Naive thymus-derived CD4-positive, alpha-beta T cell (primary cell): ENCODE data around the gene HAPSTR1. TPM values are rescaled to one million over a fixed set of nuclear protein-coding genes. Genes with fewer than 3 reads are reported as not detected.
A peak's percentile ranks its signal among the peaks of the same experiment; 100 is the strongest.

Experiments
- ATAC-seq: fragments of 150-1000 bp; cut with Tn5 transposase; 2 replicates; pipeline ENCODE4 v1.10.0; 2021; ENCODE audit warnings: mild to moderate bottlenecking, moderate library complexity
- CTCF ChIA-PET: fragments of 350-600 bp; sonication (Branson Sonifier 250); formaldehyde crosslinking; loops from one replicate; lab custom pipeline; 2021; ENCODE audit warnings: antibody characterized with exemption; lab: Charles Lee
- POLR2A ChIA-PET: fragments of 350-600 bp; sonication (Branson Sonifier 250); formaldehyde crosslinking; loops from one replicate; lab custom pipeline; 2021; ENCODE audit warnings: antibody characterized with exemption, inconsistent platforms; lab: Charles Lee
- DNase-seq, 9 donors: peaks; one replicate each; pipeline versions ENCODE4 v3.0.0 to v3.0.0-alpha.2; 2020 to 2022; ENCODE audit warnings: mixed read lengths in 1 of 9
- H3K27ac ChIP-seq: one replicate; pipeline ENCODE4 v1.7.0; 2013; ENCODE audit warnings: mild to moderate bottlenecking, low read depth, low read length, moderate library complexity
- H3K27me3 ChIP-seq, 2 donors: one replicate each; pipeline ENCODE4 v1.7.0; 2013; ENCODE audit warnings: low read length in 2 of 2, mild to moderate bottlenecking in 2 of 2, moderate library complexity in 2 of 2; ENCODE audit not compliant: control insufficient read depth in 2 of 2, insufficient read depth in 2 of 2
- H3K36me3 ChIP-seq, 3 experiments: 1 replicate in 2 of 3; 2 replicates in 1 of 3; pipeline ENCODE4 v1.7.0; 2013; ENCODE audit warnings: low read length in 3 of 3, mild to moderate bottlenecking in 3 of 3, moderate library complexity in 1 of 3; ENCODE audit not compliant: insufficient read depth in 3 of 3, control insufficient read depth in 2 of 3
- H3K4me1 ChIP-seq, 2 donors: one replicate each; pipeline ENCODE4 v1.7.0; 2013; ENCODE audit warnings: low read length in 2 of 2, mild to moderate bottlenecking in 2 of 2, moderate library complexity in 1 of 2; ENCODE audit not compliant: control insufficient read depth in 2 of 2, insufficient read depth in 2 of 2
- H3K4me3 ChIP-seq: 2 replicates; pipeline ENCODE4 v1.7.0; 2013; ENCODE audit warnings: mild to moderate bottlenecking, low read length
- H3K9me3 ChIP-seq, 3 experiments: 1 replicate in 2 of 3; 2 replicates in 1 of 3; pipeline ENCODE4 v1.7.0; 2013; ENCODE audit warnings: low read length in 3 of 3; ENCODE audit not compliant: control insufficient read depth in 2 of 3
- H3K27ac Mint-ChIP-seq, 9 donors: one replicate each; pipeline ENCODE4 v1.8.0; 2020 to 2022; ENCODE audit warnings: mixed read lengths in 9 of 9, mild to moderate bottlenecking in 8 of 9, moderate library complexity in 5 of 9, inconsistent platforms in 2 of 9
- H3K27me3 Mint-ChIP-seq, 5 donors: one replicate each; pipeline ENCODE4 v1.8.0; 2021 to 2022; ENCODE audit warnings: mixed read lengths in 5 of 5, mild to moderate bottlenecking in 1 of 5
- H3K36me3 Mint-ChIP-seq, 5 donors: one replicate each; pipeline ENCODE4 v1.8.0; 2020 to 2022; ENCODE audit warnings: mixed read lengths in 5 of 5, mild to moderate bottlenecking in 3 of 5, inconsistent platforms in 1 of 5
- H3K4me1 Mint-ChIP-seq, 7 donors: one replicate each; pipeline ENCODE4 v1.8.0; 2020 to 2022; ENCODE audit warnings: mixed read lengths in 7 of 7, mild to moderate bottlenecking in 3 of 7, inconsistent platforms in 1 of 7
- H3K4me3 Mint-ChIP-seq, 10 donors: one replicate each; pipeline ENCODE4 v1.8.0; 2020 to 2022; ENCODE audit warnings: mild to moderate bottlenecking in 10 of 10, mixed read lengths in 10 of 10, moderate library complexity in 6 of 10, inconsistent platforms in 2 of 10
- H3K9me3 Mint-ChIP-seq, 11 donors: one replicate each; pipeline ENCODE4 v1.8.0; 2020 to 2022; ENCODE audit warnings: mixed read lengths in 11 of 11, mild to moderate bottlenecking in 4 of 11, inconsistent platforms in 1 of 11, moderate library complexity in 1 of 11
- intact Hi-C, 2 donors: fragments of 100-400 bp; cut with micrococcal nuclease; formaldehyde crosslinking; loops; one replicate each; pipeline ENCODE4 v1.15.1; 2023
- polyA plus RNA-seq, 2 donors: library from polyadenylated mRNA; unstranded; fragments of 300-500 nt; fragmentation: Illumina TruSeq; gene quantifications; one replicate each; pipeline ENCODE4 v1.2.3, GENCODE V29; 2021
- total RNA-seq, 6 experiments: library from RNA in 5 of 6; stranded (reverse) in 5 of 6; gene quantifications; 1 replicate in 5 of 6; 2 replicates in 1 of 6; pipeline ENCODE4 v1.2.3 and lab custom pipeline; 2021 to 2026

HAPSTR1 gene
- total and polyA plus RNA-seq, 7 experiments from 2014 or later: 11.4 to 136 (median 83.6) TPM

DNA sequence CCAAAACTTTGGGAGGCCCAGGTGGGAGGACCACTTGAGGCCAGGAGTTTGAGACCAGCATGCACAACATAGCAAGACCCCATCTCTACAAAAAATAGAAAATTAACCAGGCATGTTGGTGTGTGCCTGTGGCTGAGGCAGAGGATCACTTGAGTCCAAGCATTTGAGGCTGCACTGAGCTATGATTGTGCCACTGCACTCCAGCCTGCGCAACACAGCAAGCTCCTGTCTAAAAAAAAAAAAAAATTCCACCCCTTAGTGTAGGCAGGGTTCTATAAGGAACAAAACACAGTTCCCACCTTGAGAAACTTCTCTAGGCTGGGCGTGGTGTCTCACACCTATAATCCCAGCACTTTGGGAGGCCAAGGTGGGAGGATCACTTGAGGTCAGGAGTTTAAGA is 36.3 kb upstream of the HAPSTR1 start:
- POLR2A ChIA-PET: no interaction called here
- no peak overlapping the region for H3K4me3 Mint-ChIP-seq
- Histone ChIP-seq H3K4me1 (no peaks in the 10 kb centered on the region), H3K9me3 (no peaks in the 10 kb centered on the region), H3K4me3 (no peak overlapping the region), H3K36me3 (no peaks in the 10 kb centered on the region), H3K27ac (no peak overlapping the region), H3K27me3 (no peaks in the 10 kb centered on the region)
- CTCF ChIA-PET: no interaction called here
- peaks cover 0 to 2% (median 0%) of the 10 kb centered on the region in 11 donors for H3K9me3 Mint-ChIP-seq
- no peak for ATAC-seq
- intact Hi-C loops: no loop called here
- peaks cover 0 to 12% (median 4%) of the 10 kb centered on the region in 5 donors for H3K27me3 Mint-ChIP-seq
- peaks cover 0 to 7% (median 0%) of the 10 kb centered on the region in 7 donors for H3K4me1 Mint-ChIP-seq
- no peaks in the 10 kb centered on the region for H3K36me3 Mint-ChIP-seq
- H3K27ac Mint-ChIP-seq: no peak overlapping the region
- DNase-seq: no peak

DNA sequence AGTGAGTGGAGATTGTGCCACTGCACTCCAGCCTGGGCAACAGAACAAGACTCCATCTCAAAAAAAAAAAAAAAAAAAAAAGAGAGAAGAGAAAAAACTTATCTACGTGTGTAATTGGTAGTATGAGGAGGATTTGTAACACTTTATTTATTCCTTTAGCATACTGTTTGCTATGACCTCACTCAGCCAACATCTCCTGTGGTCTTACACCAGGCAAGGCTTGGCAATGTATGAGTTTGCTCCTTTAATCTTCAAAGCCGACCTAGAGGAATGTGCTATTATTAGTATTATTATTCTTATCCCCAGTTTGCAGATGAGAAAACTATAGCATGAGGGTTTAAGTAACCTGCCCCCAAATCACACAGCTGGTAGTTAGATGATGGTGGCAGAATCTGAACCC is 35.8 kb upstream of the HAPSTR1 start:
- intact Hi-C loops: no loop called here
- no peak for ATAC-seq
- H3K27ac Mint-ChIP-seq: no peak overlapping the region
- Histone ChIP-seq H3K27me3 (no peaks in the 10 kb centered on the region), H3K4me3 (no peak overlapping the region), H3K27ac (no peak overlapping the region), H3K4me1 (no peaks in the 10 kb centered on the region), H3K9me3 (no peaks in the 10 kb centered on the region), H3K36me3 (no peaks in the 10 kb centered on the region)
- peaks cover 0 to 2% (median 0%) of the 10 kb centered on the region in 11 donors for H3K9me3 Mint-ChIP-seq
- no peak overlapping the region for H3K4me3 Mint-ChIP-seq
- DNase-seq: no peak
- peaks cover 0 to 12% (median 4%) of the 10 kb centered on the region in 5 donors for H3K27me3 Mint-ChIP-seq
- H3K36me3 Mint-ChIP-seq: no peaks in the 10 kb centered on the region
- peaks cover 0 to 5% (median 0%) of the 10 kb centered on the region in 7 donors for H3K4me1 Mint-ChIP-seq
- CTCF ChIA-PET: no interaction called here
- POLR2A ChIA-PET: no interaction called here

DNA sequence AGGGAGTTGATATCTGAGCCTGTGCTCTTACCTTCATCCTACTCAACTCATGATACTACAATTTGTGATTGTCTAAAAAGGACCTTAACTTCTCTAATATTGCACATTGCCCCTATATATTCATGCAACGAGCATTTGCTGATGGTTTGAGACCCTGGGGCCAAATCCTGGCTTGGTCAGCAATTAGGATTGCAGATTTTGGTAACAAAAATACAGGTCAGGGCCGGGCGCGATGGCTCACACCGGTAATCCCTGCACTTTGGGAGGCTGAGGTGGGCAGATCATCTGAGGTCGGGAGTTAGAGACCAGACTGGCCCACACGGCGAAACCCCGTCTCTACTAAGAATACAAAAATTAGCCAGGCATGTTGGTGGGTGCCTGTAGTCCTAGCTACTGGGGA is 35.4 kb upstream of the HAPSTR1 start:
- DNase-seq (no peak), ATAC-seq (no peak)
- Histone ChIP-seq H3K27ac (no peak overlapping the region), H3K27me3 (no peaks in the 10 kb centered on the region), H3K4me1 (no peaks in the 10 kb centered on the region), H3K4me3 (no peak overlapping the region), H3K9me3 (no peaks in the 10 kb centered on the region), H3K36me3 (no peaks in the 10 kb centered on the region)
- H3K4me1 Mint-ChIP-seq: peaks cover 0 to 7% (median 2%) of the 10 kb centered on the region in 7 donors
- CTCF ChIA-PET: no interaction called here
- H3K27ac Mint-ChIP-seq: no peak overlapping the region
- no peak overlapping the region for H3K4me3 Mint-ChIP-seq
- intact Hi-C loops: no loop called here
- no peaks in the 10 kb centered on the region for H3K36me3 Mint-ChIP-seq
- peaks cover 0 to 12% (median 4%) of the 10 kb centered on the region in 5 donors for H3K27me3 Mint-ChIP-seq
- peaks cover 0 to 2% (median 0%) of the 10 kb centered on the region in 11 donors for H3K9me3 Mint-ChIP-seq
- POLR2A ChIA-PET: no interaction called here

DNA sequence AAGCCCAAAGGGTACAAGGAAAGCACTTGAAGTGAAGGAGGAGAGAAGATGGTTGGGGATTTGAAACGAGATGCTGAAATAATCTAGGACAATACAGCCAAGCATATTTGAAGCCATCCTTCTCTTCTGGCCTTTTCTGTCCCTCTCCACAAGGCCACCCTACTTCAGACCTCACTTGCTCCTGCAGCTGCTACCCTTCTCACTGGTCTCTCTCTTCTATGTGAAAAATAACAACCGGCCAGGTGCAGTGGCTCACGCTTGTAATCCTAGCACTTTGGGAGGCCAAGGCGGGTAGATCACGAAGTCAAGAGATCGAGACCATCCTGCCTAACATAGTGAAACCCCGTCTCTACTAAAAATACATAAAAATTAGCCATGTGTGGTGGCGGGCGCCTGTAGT is 33.2 kb upstream of the HAPSTR1 start:
- intact Hi-C loops: no loop called here
- POLR2A ChIA-PET: no interaction called here
- Mint-ChIP-seq H3K9me3 (peaks cover 0 to 2% (median 0%) of the 10 kb centered on the region in 11 donors), H3K27me3 (peaks cover 0 to 4% (median 3%) of the 10 kb centered on the region in 5 donors), H3K27ac (no peak overlapping the region), H3K36me3 (peaks cover 0 to 3% (median 0%) of the 10 kb centered on the region in 5 donors), H3K4me1 (peaks cover 0 to 11% (median 8%) of the 10 kb centered on the region in 7 donors), H3K4me3 (no peak overlapping the region)
- no peaks in the 10 kb centered on the region for H3K27me3 ChIP-seq
- no peaks in the 10 kb centered on the region for H3K9me3 ChIP-seq
- CTCF ChIA-PET: interaction anchor here (1.0 kb wide), 1 partner anchor 11 kb away, joined by 4 read pairs; no protein-coding TSS in a partner anchor
- H3K27ac ChIP-seq: no peak overlapping the region
- H3K4me1 ChIP-seq: no peaks in the 10 kb centered on the region
- no peak overlapping the region for H3K4me3 ChIP-seq
- H3K36me3 ChIP-seq: no peaks in the 10 kb centered on the region
- DNase-seq (no peak), ATAC-seq (no peak)

DNA sequence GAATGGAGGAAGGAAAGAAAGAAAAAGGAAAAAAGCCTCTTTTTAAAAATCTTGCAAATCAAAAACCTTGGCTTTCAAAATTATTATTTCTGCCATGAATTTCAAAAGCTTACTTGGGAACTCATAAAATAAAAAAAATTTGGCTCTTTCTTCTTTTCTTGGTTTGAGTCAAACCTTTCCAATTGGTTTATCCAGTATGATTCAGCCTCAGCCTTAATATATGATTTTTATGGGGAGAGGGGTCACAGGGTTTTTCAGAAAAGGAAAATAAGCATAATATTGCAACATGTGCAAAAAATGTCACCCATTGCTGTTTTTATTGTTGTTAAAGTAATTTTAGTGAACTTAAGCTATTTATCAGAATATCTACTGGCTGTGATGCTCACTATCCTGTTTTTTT is 31.2 kb upstream of the HAPSTR1 start:
- Mint-ChIP-seq H3K36me3 (peaks cover 0 to 3% (median 0%) of the 10 kb centered on the region in 5 donors), H3K4me3 (no peak overlapping the region), H3K27me3 (no peaks in the 10 kb centered on the region), H3K4me1 (peaks cover 0 to 9% (median 8%) of the 10 kb centered on the region in 7 donors), H3K9me3 (peaks cover 0 to 2% (median 0%) of the 10 kb centered on the region in 11 donors), H3K27ac (no peak overlapping the region)
- ChIA-PET CTCF (interaction anchor here (0.6 kb wide), 2 partner anchors 14 to 51 kb away, joined by 3 to 6 read pairs; no protein-coding TSS in a partner anchor), POLR2A (no interaction called here)
- Histone ChIP-seq H3K27ac (no peak overlapping the region), H3K36me3 (no peaks in the 10 kb centered on the region), H3K4me1 (no peaks in the 10 kb centered on the region), H3K27me3 (no peaks in the 10 kb centered on the region), H3K4me3 (no peak overlapping the region), H3K9me3 (no peaks in the 10 kb centered on the region)
- DNase-seq (no peak), ATAC-seq (no peak)
- intact Hi-C loops: no loop called here

DNA sequence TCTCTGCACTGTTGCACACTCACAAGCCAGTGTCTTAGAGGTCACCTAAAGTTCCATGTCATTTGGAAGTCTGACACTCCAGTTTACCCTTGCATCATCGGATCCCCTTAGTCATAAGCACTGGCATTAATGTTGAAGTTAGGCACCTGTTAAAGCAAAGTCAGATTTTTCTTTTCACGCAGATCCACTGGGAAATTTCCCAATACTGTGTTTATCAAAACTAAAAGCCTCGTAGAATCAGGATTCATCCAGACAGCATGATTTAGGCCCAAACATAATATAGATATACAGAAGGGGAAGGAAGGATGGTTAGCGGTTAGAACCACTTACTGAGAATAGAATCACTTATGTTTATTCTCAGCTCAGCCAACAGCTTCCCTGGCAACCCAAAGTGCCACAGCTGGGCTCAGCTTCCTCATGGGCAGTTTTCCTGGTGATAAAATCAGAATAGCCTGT is 30.1 kb upstream of the HAPSTR1 start:
- intact Hi-C loops: no loop called here
- Histone ChIP-seq H3K27ac (no peak overlapping the region), H3K27me3 (no peaks in the 10 kb centered on the region), H3K36me3 (no peaks in the 10 kb centered on the region), H3K4me3 (no peak overlapping the region), H3K9me3 (no peaks in the 10 kb centered on the region), H3K4me1 (no peaks in the 10 kb centered on the region)
- peak; percentile 61 for ATAC-seq
- CTCF ChIA-PET: no interaction called here
- POLR2A ChIA-PET: no interaction called here
- Mint-ChIP-seq H3K4me3 (no peak overlapping the region), H3K27ac (peak overlapping the region in 3 of 9 donors; percentile 1 to 44 (median 16)), H3K36me3 (peaks cover 0 to 3% (median 0%) of the 10 kb centered on the region in 5 donors), H3K4me1 (peaks cover 0 to 9% (median 8%) of the 10 kb centered on the region in 7 donors), H3K9me3 (no peaks in the 10 kb centered on the region), H3K27me3 (no peaks in the 10 kb centered on the region)
- no peak for DNase-seq

DNA sequence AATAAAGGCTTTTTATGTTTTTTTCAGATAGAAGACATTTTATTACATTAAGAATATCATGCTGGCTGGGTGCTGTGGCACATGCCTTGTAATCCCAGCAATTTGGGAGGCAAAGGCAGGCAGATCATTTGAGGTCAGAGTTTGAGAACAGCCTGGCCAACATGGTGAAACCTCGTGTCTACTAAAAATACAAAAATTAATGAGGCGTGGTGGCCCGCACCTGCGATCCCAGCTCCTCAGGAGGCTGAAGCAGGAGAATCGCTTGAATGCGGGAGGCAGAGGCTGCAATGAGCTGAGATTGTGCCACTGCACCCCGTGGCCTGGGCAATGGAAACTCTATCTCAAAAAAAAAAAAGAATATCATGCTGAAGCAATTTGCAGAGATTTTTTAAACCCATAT is 29.1 kb upstream of the HAPSTR1 start:
- ChIA-PET POLR2A (no interaction called here), CTCF (no interaction called here)
- H3K4me1 Mint-ChIP-seq: peaks cover 0 to 9% (median 8%) of the 10 kb centered on the region in 7 donors
- no peaks in the 10 kb centered on the region for H3K9me3 Mint-ChIP-seq
- no peak overlapping the region for H3K4me3 Mint-ChIP-seq
- Histone ChIP-seq H3K27me3 (no peaks in the 10 kb centered on the region), H3K36me3 (no peaks in the 10 kb centered on the region), H3K4me1 (no peaks in the 10 kb centered on the region), H3K9me3 (no peaks in the 10 kb centered on the region), H3K27ac (no peak overlapping the region), H3K4me3 (no peak overlapping the region)
- peaks cover 0 to 4% (median 0%) of the 10 kb centered on the region in 5 donors for H3K27me3 Mint-ChIP-seq
- ATAC-seq: no peak
- H3K36me3 Mint-ChIP-seq: peaks cover 0 to 3% (median 0%) of the 10 kb centered on the region in 5 donors
- no peak for DNase-seq
- intact Hi-C loops: no loop called here
- H3K27ac Mint-ChIP-seq: no peak overlapping the region
